ENCODE measurements around the gene MYO1D.

MYO1D gene

DNA sequence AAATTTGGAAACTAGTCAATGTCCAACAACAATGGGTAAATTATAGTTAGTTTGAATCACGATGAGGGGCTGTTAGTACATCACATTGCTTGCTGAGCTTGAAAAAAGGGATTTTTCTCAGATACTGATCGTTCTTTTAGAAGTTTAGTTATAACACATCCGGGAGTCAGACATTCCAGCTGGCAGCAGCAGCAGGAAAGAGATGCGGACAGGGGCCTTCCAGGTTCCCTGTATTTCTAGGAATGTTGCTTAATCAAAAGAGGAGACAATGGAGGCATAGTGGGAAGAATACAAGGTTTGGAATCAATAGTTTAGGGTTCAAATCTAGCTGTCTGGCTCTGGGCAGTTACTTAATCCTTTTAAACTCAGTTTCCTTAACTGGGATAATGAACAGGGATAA, 362.3 kb downstream of the MYO1D start:
- no peaks in the 10 kb centered on the region for H4K20me1 ChIP-seq (ENCODE audit: insufficient read depth)
- H3K36me3 ChIP-seq (ENCODE audit: insufficient read depth): no peaks in the 10 kb centered on the region
- H3K27me3 ChIP-seq (ENCODE audit: insufficient read depth, low read depth): no peaks in the 10 kb centered on the region
- H3K4me3 ChIP-seq (IDR thresholded peaks at IDR 0.05; ENCODE audit: insufficient read depth, low read depth, low read length): no peak overlapping the region
- no peak overlapping the region for H3K9ac ChIP-seq
- peaks cover 20% of the 10 kb centered on the region for H3K4me1 ChIP-seq (ENCODE audit: low read depth, poor library complexity, severe bottlenecking)
- no peak overlapping the region for H3K27ac ChIP-seq
- no peaks in the 10 kb centered on the region for H3K79me2 ChIP-seq (ENCODE audit: insufficient read depth, low read depth)
- TF ChIP-seq, protein P1, sequence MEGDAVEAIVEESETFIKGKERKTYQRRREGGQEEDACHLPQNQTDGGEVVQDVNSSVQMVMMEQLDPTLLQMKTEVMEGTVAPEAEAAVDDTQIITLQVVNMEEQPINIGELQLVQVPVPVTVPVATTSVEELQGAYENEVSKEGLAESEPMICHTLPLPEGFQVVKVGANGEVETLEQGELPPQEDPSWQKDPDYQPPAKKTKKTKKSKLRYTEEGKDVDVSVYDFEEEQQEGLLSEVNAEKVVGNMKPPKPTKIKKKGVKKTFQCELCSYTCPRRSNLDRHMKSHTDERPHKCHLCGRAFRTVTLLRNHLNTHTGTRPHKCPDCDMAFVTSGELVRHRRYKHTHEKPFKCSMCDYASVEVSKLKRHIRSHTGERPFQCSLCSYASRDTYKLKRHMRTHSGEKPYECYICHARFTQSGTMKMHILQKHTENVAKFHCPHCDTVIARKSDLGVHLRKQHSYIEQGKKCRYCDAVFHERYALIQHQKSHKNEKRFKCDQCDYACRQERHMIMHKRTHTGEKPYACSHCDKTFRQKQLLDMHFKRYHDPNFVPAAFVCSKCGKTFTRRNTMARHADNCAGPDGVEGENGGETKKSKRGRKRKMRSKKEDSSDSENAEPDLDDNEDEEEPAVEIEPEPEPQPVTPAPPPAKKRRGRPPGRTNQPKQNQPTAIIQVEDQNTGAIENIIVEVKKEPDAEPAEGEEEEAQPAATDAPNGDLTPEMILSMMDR (conservative IDR thresholded peaks at IDR 0.05; ENCODE audit: low read depth, low read length): no peak
- no peak overlapping the region for H2AFZ ChIP-seq (ENCODE audit: low read depth)
- no peak overlapping the region for H3K4me2 ChIP-seq

DNA sequence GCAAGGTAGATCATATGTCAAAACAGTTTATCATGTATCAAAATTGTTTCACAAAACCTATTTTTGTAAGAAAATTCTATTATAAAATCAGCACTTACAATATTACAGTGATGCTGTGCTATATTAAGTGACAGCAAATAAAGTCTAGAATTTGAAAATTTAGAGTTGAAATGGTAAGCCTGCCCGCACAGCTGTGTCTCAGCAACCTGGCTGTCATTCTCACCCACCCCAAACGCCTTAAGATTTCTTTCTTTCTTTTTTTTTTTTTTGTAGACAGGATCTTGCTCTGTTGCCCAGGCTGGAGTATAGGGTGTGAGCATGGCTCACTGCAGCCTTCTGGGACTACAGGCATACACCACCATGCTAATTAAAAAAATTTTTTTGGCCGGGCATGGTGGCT, 363.3 kb downstream of the MYO1D start:
- H3K27me3 ChIP-seq (ENCODE audit: insufficient read depth, low read depth): no peaks in the 10 kb centered on the region
- no peaks in the 10 kb centered on the region for H3K36me3 ChIP-seq (ENCODE audit: insufficient read depth)
- TF ChIP-seq, protein P1 (conservative IDR thresholded peaks at IDR 0.05; ENCODE audit: low read depth, low read length): no peak
- H2AFZ ChIP-seq (ENCODE audit: low read depth): no peak overlapping the region
- H3K9ac ChIP-seq: no peak overlapping the region
- no peaks in the 10 kb centered on the region for H3K79me2 ChIP-seq (ENCODE audit: insufficient read depth, low read depth)
- no peak overlapping the region for H3K4me3 ChIP-seq (IDR thresholded peaks at IDR 0.05; ENCODE audit: insufficient read depth, low read depth, low read length)
- H3K4me2 ChIP-seq: no peak overlapping the region
- peaks cover 20% of the 10 kb centered on the region for H3K4me1 ChIP-seq (ENCODE audit: low read depth, poor library complexity, severe bottlenecking)
- H3K27ac ChIP-seq: no peak overlapping the region
- no peaks in the 10 kb centered on the region for H4K20me1 ChIP-seq (ENCODE audit: insufficient read depth)

DNA sequence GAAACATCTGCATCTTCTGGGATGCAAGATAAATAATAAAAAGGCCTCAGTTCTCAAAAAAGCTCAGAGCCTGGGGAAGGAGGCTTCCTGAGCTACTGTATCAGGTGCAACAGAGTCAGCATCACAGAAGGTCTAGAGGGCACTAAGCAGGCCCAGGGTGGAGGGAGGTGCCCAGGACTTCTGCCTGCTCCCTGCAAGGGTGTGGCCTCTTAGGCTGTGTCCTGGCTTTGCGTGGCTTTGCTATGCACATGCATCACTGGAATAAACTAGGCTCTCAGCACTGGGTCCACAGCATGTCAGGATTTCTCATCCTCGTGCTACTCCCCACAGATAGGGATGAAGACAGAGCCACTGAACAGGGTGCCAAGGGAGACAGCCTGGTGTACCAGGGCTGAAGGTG, 364.6 kb downstream of the MYO1D start:
- Histone ChIP-seq H3K4me1 (ENCODE audit: low read depth, poor library complexity, severe bottlenecking) (peaks cover 20% of the 10 kb centered on the region), H4K20me1 (ENCODE audit: insufficient read depth) (no peaks in the 10 kb centered on the region), H3K4me2 (no peak overlapping the region)

DNA sequence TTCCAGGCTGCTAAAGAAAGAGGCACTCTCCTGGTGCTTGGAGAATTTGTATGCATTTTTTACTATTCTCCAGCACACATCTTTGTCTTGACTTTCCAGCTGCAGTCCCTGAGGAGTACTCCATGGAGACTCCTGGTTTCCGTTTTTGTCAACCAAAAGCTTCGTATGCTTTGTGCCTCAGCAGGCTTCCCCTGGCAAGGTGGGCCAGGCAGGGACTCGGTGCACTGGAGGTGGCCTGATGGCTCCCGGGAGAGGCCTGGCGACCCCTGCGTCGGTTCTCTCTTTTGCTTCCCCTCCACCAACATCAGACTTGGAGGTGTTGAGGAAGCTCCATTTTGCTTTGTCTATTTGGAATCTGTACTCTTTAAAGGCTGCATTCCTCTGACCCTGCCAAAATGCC, 366.5 kb downstream of the MYO1D start:
- TF ChIP-seq, protein P1 (conservative IDR thresholded peaks at IDR 0.05; ENCODE audit: low read depth, low read length): no peak
- Histone ChIP-seq H3K36me3 (ENCODE audit: insufficient read depth) (no peaks in the 10 kb centered on the region), H3K4me1 (ENCODE audit: low read depth, poor library complexity, severe bottlenecking) (peaks cover 12% of the 10 kb centered on the region), H3K79me2 (ENCODE audit: insufficient read depth, low read depth) (no peaks in the 10 kb centered on the region), H2AFZ (ENCODE audit: low read depth) (no peak overlapping the region), H3K9ac (no peak overlapping the region), H3K27me3 (ENCODE audit: insufficient read depth, low read depth) (no peaks in the 10 kb centered on the region), H4K20me1 (ENCODE audit: insufficient read depth) (no peaks in the 10 kb centered on the region), H3K27ac (no peak overlapping the region), H3K4me2 (no peak overlapping the region), H3K4me3 (IDR thresholded peaks at IDR 0.05; ENCODE audit: insufficient read depth, low read depth, low read length) (no peak overlapping the region)

More for the DNA sequence above, 364.6 kb downstream of the MYO1D start:
- H3K27ac ChIP-seq: no peak overlapping the region
- no peak overlapping the region for H3K9ac ChIP-seq
- TF ChIP-seq, protein P1 (conservative IDR thresholded peaks at IDR 0.05; ENCODE audit: low read depth, low read length): no peak
- H3K36me3 ChIP-seq (ENCODE audit: insufficient read depth): no peaks in the 10 kb centered on the region
- H3K4me3 ChIP-seq (IDR thresholded peaks at IDR 0.05; ENCODE audit: insufficient read depth, low read depth, low read length): no peak overlapping the region
- H2AFZ ChIP-seq (ENCODE audit: low read depth): no peak overlapping the region
- no peaks in the 10 kb centered on the region for H3K27me3 ChIP-seq (ENCODE audit: insufficient read depth, low read depth)
- H3K79me2 ChIP-seq (ENCODE audit: insufficient read depth, low read depth): no peaks in the 10 kb centered on the region
